ENCODE results near the gene WDFY2.

DNA sequence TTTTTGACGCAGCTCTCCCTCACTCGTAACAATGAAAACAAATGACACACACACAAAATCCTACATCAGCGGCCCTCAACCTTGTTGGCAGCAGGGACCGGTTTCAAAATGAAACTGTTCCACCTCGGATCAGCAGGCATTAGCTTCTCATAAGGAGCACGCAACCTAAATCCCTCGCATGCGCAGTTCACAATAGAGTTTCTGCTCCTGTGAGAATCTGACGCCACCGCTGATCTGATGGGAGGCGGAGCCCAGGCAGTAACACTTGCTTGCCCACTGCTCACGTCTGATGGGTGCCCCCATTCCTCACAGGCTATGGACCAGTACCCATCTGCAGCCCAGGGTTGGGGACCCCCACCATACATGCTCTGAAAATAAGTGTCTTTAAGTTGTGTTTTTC, 176.3 kb downstream of the WDFY2 start:
- TF ChIP-seq, protein P1, sequence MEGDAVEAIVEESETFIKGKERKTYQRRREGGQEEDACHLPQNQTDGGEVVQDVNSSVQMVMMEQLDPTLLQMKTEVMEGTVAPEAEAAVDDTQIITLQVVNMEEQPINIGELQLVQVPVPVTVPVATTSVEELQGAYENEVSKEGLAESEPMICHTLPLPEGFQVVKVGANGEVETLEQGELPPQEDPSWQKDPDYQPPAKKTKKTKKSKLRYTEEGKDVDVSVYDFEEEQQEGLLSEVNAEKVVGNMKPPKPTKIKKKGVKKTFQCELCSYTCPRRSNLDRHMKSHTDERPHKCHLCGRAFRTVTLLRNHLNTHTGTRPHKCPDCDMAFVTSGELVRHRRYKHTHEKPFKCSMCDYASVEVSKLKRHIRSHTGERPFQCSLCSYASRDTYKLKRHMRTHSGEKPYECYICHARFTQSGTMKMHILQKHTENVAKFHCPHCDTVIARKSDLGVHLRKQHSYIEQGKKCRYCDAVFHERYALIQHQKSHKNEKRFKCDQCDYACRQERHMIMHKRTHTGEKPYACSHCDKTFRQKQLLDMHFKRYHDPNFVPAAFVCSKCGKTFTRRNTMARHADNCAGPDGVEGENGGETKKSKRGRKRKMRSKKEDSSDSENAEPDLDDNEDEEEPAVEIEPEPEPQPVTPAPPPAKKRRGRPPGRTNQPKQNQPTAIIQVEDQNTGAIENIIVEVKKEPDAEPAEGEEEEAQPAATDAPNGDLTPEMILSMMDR (IDR thresholded peaks at IDR 0.05; ENCODE audit: low read depth, low read length), result no peak
- TF ChIP-seq POLR2A (IDR thresholded peaks at IDR 0.05; ENCODE audit: extremely low read depth, insufficient read length), result no peak

All from NB4 (cell line).